K562 (cell line): ENCODE measurements around the gene NR1H2. TPM values are rescaled to one million over a fixed set of nuclear protein-coding genes. Genes with fewer than 3 reads are reported as not detected.

ENCODE experiments used
- COPS2 ChIP-seq: fragments of 450-650 bp; conservative IDR thresholded peaks from 2 replicates; pipeline ENCODE4 v1.6.1; 2016; ENCODE audit warnings: mild to moderate bottlenecking, moderate library complexity
- CREM ChIP-seq: IDR thresholded peaks from 2 replicates; pipeline ENCODE4 v1.6.1; 2014; ENCODE audit warnings: antibody characterized with exemption, low read depth
- EP300 ChIP-seq: IDR thresholded peaks from 2 replicates; pipeline ENCODE4 v1.6.1; 2012; ENCODE audit warnings: low read length, improper control_type of control experiment
- ESRRB ChIP-seq: fragments of 250-450 bp; sonication (Bioruptor Pico); IDR thresholded peaks from 2 replicates; pipeline ENCODE4 v1.5.0; 2020; ENCODE audit warnings: mild to moderate bottlenecking, moderate library complexity, borderline replicate concordance
- GMEB1 ChIP-seq: fragments of 250-450 bp; sonication (Bioruptor Pico); IDR thresholded peaks from 2 replicates; pipeline ENCODE4 v1.4.0; 2020; ENCODE audit warnings: mild to moderate bottlenecking
- GTF2A2 ChIP-seq: IDR thresholded peaks from 2 replicates; pipeline ENCODE4 v1.6.1; 2016; ENCODE audit warnings: mild to moderate bottlenecking, missing genetic modification characterization, missing compliant biosample characterization
- MEF2D ChIP-seq: conservative IDR thresholded peaks from 2 replicates; pipeline ENCODE4 v1.6.1; 2016; ENCODE audit warnings: low read depth, missing genetic modification characterization, missing compliant biosample characterization
- NFYB ChIP-seq: IDR thresholded peaks from 2 replicates; pipeline ENCODE4 v1.6.1; 2011; ENCODE audit warnings: mild to moderate bottlenecking, moderate library complexity; ENCODE audit not compliant: insufficient read length; ENCODE audit errors: extremely low read depth
- NR2C2 ChIP-seq, 2 experiments: fragments of 200-800 bp in 1 of 2; sonication (Bioruptor generic) in 1 of 2; sonication (generic) in 1 of 2; formaldehyde crosslinking in 1 of 2; IDR thresholded peaks; 2 replicates each; pipeline versions ENCODE4 v1.6.1 to v1.8.0; 2016 to 2022; ENCODE audit warnings: mild to moderate bottlenecking in 1 of 2, missing compliant biosample characterization in 1 of 2, missing genetic modification characterization in 1 of 2, missing genetic modification reagents in 1 of 2
- PHB ChIP-seq: fragments of 250-450 bp; sonication (Bioruptor Pico); IDR thresholded peaks from 2 replicates; pipeline ENCODE4 v1.5.0; 2021
- PHF8 ChIP-seq: fragments of 200-600 bp; sonication (generic); IDR thresholded peaks from 2 replicates; pipeline ENCODE4 v1.6.1; 2012; ENCODE audit warnings: mixed run types, mild to moderate bottlenecking, inconsistent platforms, low read length, moderate library complexity, borderline replicate concordance
- POLR2H ChIP-seq: IDR thresholded peaks from 2 replicates; pipeline ENCODE4 v1.6.1; 2016; ENCODE audit warnings: missing genetic modification characterization, low read depth, mild to moderate bottlenecking, control low read depth, missing compliant biosample characterization, moderate library complexity
- SP1 ChIP-seq: sonication (generic); formaldehyde crosslinking; IDR thresholded peaks from 2 replicates; pipeline ENCODE4 v1.8.1; 2022; ENCODE audit warnings: mild to moderate bottlenecking, missing genetic modification reagents
- ZBTB7A ChIP-seq: IDR thresholded peaks from 2 replicates; pipeline ENCODE4 v1.6.1; 2011; ENCODE audit warnings: low read depth, mild to moderate bottlenecking, low read length, moderate library complexity, borderline replicate concordance; ENCODE audit not compliant: control insufficient read depth
- polyA plus RNA-seq, 8 experiments: library from polyadenylated mRNA; depleted of rRNA in 4 of 8; stranded (reverse) in 5 of 8; unstranded in 3 of 8; fragments of >200 nt; fragmentation: Nextera tagmentation in 2 of 8; fragmentation: Illumina TruSeq in 1 of 8; extraction: Ambion mirVana in 2 of 8; extraction: Trizol in 1 of 8; gene quantifications; 2 replicates each; pipeline versions ENCODE4 v1.2.1 to v1.2.3, GENCODE V29; 2011 to 2014; ENCODE audit warnings: inconsistent platforms in 1 of 8, missing spikeins in 1 of 8
- total RNA-seq, 7 experiments: library from RNA; depleted of rRNA in 6 of 7; stranded (reverse); fragments of >200 nt in 6 of 7; fragmentation: Illumina TruSeq in 2 of 7; extraction: Trizol in 2 of 7; gene quantifications; 2 replicates each; pipeline versions ENCODE4 v1.2.1 to v1.2.3, GENCODE V29; 2011 to 2021; ENCODE audit warnings: low replicate concordance in 1 of 7
- TF ChIP-seq, protein P1 (sequence below): sonication (generic); formaldehyde crosslinking; IDR thresholded peaks from 2 replicates; pipeline ENCODE4 v1.9.0; 2022; ENCODE audit warnings: mild to moderate bottlenecking, missing genetic modification reagents
- TF ChIP-seq, protein P2 (sequence below), 2 experiments: fragments of 450-650 bp; IDR thresholded peaks; 2 replicates each; pipeline ENCODE4 v1.6.1; 2018; ENCODE audit warnings: mild to moderate bottlenecking in 2 of 2, low read depth in 1 of 2; ENCODE audit not compliant: partially characterized antibody in 2 of 2

NR1H2 gene
- total and polyA plus RNA-seq, 9 of the 15 experiments (the other 6 are each of a cell fraction or from before 2014, with no cell fraction given), result 0.11 to 73.8 (median 24.0) TPM

- TF ChIP-seq SP1 (CRISPR knock-in tag) (peak; percentile 81), PHB (peak; percentile 75; the same call in 1 of the 2 replicates), ZBTB7A (peak; percentile 44; the same call in 1 of the 2 replicates), CREM (peak; percentile 40; the same call in 1 of the 2 replicates), NR2C2 (CRISPR knock-in tag; IDR thresholded peaks at IDR 0.05) (no peak), NR2C2 (tag; IDR thresholded peaks at IDR 0.05) (no peak; the same call in 1 of the 2 replicates), EP300 (no peak), GMEB1 (CRISPR knock-in tag) (no peak), POLR2H (tag) (peak; percentile 79), NFYB (no peak), ESRRB (CRISPR knock-in tag) (0 out of 2 replicates have a peak, but pooled peaks have one; percentile 29), COPS2 (no peak), PHF8 (peak; percentile 46; the same call in 1 of the 2 replicates), MEF2D (tag) (no peak), GTF2A2 (no peak)
- TF ChIP-seq, protein P1, sequence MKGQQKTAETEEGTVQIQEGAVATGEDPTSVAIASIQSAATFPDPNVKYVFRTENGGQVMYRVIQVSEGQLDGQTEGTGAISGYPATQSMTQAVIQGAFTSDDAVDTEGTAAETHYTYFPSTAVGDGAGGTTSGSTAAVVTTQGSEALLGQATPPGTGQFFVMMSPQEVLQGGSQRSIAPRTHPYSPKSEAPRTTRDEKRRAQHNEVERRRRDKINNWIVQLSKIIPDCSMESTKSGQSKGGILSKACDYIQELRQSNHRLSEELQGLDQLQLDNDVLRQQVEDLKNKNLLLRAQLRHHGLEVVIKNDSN (CRISPR knock-in tag), result peak; percentile 26; the same call in 1 of the 2 replicates
- TF ChIP-seq, protein P2, sequence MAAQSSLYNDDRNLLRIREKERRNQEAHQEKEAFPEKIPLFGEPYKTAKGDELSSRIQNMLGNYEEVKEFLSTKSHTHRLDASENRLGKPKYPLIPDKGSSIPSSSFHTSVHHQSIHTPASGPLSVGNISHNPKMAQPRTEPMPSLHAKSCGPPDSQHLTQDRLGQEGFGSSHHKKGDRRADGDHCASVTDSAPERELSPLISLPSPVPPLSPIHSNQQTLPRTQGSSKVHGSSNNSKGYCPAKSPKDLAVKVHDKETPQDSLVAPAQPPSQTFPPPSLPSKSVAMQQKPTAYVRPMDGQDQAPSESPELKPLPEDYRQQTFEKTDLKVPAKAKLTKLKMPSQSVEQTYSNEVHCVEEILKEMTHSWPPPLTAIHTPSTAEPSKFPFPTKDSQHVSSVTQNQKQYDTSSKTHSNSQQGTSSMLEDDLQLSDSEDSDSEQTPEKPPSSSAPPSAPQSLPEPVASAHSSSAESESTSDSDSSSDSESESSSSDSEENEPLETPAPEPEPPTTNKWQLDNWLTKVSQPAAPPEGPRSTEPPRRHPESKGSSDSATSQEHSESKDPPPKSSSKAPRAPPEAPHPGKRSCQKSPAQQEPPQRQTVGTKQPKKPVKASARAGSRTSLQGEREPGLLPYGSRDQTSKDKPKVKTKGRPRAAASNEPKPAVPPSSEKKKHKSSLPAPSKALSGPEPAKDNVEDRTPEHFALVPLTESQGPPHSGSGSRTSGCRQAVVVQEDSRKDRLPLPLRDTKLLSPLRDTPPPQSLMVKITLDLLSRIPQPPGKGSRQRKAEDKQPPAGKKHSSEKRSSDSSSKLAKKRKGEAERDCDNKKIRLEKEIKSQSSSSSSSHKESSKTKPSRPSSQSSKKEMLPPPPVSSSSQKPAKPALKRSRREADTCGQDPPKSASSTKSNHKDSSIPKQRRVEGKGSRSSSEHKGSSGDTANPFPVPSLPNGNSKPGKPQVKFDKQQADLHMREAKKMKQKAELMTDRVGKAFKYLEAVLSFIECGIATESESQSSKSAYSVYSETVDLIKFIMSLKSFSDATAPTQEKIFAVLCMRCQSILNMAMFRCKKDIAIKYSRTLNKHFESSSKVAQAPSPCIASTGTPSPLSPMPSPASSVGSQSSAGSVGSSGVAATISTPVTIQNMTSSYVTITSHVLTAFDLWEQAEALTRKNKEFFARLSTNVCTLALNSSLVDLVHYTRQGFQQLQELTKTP (IDR thresholded peaks at IDR 0.05; ENCODE audit: low read depth in 1 of 2, partially characterized antibody in 2 of 2), result peak in 1 of 2 experiments; percentile 61
These were observed 46.9 kb upstream of the NR1H2 start, which contains the start of gene KCNC3 (continued) for GRCh38 chr19:50329146-50329925.
